ENCODE measurements around the gene TMEM117. TPM values are rescaled to one million over a fixed set of nuclear protein-coding genes. Genes with fewer than 3 reads are reported as not detected.
"Not testable (repeated sequence)": the region's sequence is repeated elsewhere in the genome, so short reads cannot be mapped to it uniquely, and the experiment has no call there.

Gene TMEM117
- total RNA-seq, 2 experiments from 2014 or later = 1.6 to 1.7 TPM

GRCh38 chr12:44029194-44029593 lies 193.3 kb downstream of the TMEM117 start:
- Mint-ChIP-seq H3K4me3 (no peak overlapping the region), H3K36me3 (ENCODE audit: low read depth) (no peaks in the 10 kb centered on the region), H3K9me3 (peaks cover 3% of the 10 kb centered on the region), H3K27ac (no peak overlapping the region), H3K27me3 (no peaks in the 10 kb centered on the region), H3K4me1 (no peaks in the 10 kb centered on the region)
- ChIA-PET CTCF (no interaction called here), POLR2A (no interaction called here)
- no peak for DNase-seq

- no peak overlapping the region for H3K4me3 Mint-ChIP-seq
- H3K27me3 Mint-ChIP-seq = no peaks in the 10 kb centered on the region
- POLR2A ChIA-PET = no interaction called here
- CTCF ChIA-PET = no interaction called here
- no peak for DNase-seq
- peaks cover 3% of the 10 kb centered on the region for H3K9me3 Mint-ChIP-seq
- H3K4me1 Mint-ChIP-seq = no peaks in the 10 kb centered on the region
- H3K36me3 Mint-ChIP-seq (ENCODE audit: low read depth) = no peaks in the 10 kb centered on the region
- H3K27ac Mint-ChIP-seq = no peak overlapping the region
Observed at GRCh38 chr12:44031472-44032185, 195.7 kb downstream of the TMEM117 start.

- Mint-ChIP-seq H3K27ac (no peak overlapping the region), H3K36me3 (ENCODE audit: low read depth) (no peaks in the 10 kb centered on the region), H3K4me1 (no peaks in the 10 kb centered on the region), H3K4me3 (no peak overlapping the region), H3K27me3 (no peaks in the 10 kb centered on the region), H3K9me3 (peaks cover 3% of the 10 kb centered on the region)
- CTCF ChIA-PET = no interaction called here
- no peak for DNase-seq
- POLR2A ChIA-PET = no interaction called here
Observed at GRCh38 chr12:44034906-44035305, 199.0 kb downstream of the TMEM117 start.

- no peak for DNase-seq
- CTCF ChIA-PET = no interaction called here
- H3K27me3 Mint-ChIP-seq = no peaks in the 10 kb centered on the region
- H3K4me1 Mint-ChIP-seq = no peaks in the 10 kb centered on the region
- H3K4me3 Mint-ChIP-seq = no peak overlapping the region
- POLR2A ChIA-PET = no interaction called here
- no peak overlapping the region for H3K27ac Mint-ChIP-seq
- H3K36me3 Mint-ChIP-seq (ENCODE audit: low read depth) = no peaks in the 10 kb centered on the region
- H3K9me3 Mint-ChIP-seq = no peaks in the 10 kb centered on the region
Observed at GRCh38 chr12:44036875-44037443, 201.1 kb downstream of the TMEM117 start.

GRCh38 chr12:44038411-44038810 lies 202.5 kb downstream of the TMEM117 start:
- H3K4me1 Mint-ChIP-seq = no peaks in the 10 kb centered on the region
- H3K9me3 Mint-ChIP-seq = no peaks in the 10 kb centered on the region
- no peaks in the 10 kb centered on the region for H3K36me3 Mint-ChIP-seq (ENCODE audit: low read depth)
- no peak for DNase-seq
- H3K27ac Mint-ChIP-seq = no peak overlapping the region
- no peak overlapping the region for H3K4me3 Mint-ChIP-seq
- H3K27me3 Mint-ChIP-seq = no peaks in the 10 kb centered on the region
- ChIA-PET POLR2A (no interaction called here), CTCF (no interaction called here)

- H3K27ac Mint-ChIP-seq; H3K4me1 Mint-ChIP-seq; POLR2A ChIA-PET; H3K9me3 Mint-ChIP-seq; H3K4me3 Mint-ChIP-seq; H3K27me3 Mint-ChIP-seq; CTCF ChIA-PET; DNase-seq; H3K36me3 Mint-ChIP-seq (ENCODE audit: low read depth): not testable (repeated sequence)
Observed at GRCh38 chr12:44044491-44044890, 208.6 kb downstream of the TMEM117 start.

GRCh38 chr12:44046732-44047417 lies 211.0 kb downstream of the TMEM117 start:
- CTCF ChIA-PET = no interaction called here
- H3K9me3 Mint-ChIP-seq = peaks cover 2% of the 10 kb centered on the region
- H3K36me3 Mint-ChIP-seq (ENCODE audit: low read depth) = no peaks in the 10 kb centered on the region
- H3K4me1 Mint-ChIP-seq = no peaks in the 10 kb centered on the region
- POLR2A ChIA-PET = no interaction called here
- no peak for DNase-seq
- no peak overlapping the region for H3K4me3 Mint-ChIP-seq
- no peaks in the 10 kb centered on the region for H3K27me3 Mint-ChIP-seq
- H3K27ac Mint-ChIP-seq = no peak overlapping the region

- Mint-ChIP-seq H3K36me3 (ENCODE audit: low read depth) (no peaks in the 10 kb centered on the region), H3K27ac (no peak overlapping the region), H3K27me3 (no peaks in the 10 kb centered on the region), H3K9me3 (no peaks in the 10 kb centered on the region), H3K4me3 (no peak overlapping the region), H3K4me1 (no peaks in the 10 kb centered on the region)
- ChIA-PET CTCF (no interaction called here), POLR2A (no interaction called here)
- DNase-seq = no peak
Observed at GRCh38 chr12:44052554-44052953, 216.7 kb downstream of the TMEM117 start.

GRCh38 chr12:44053549-44054127 lies 217.8 kb downstream of the TMEM117 start:
- POLR2A ChIA-PET = no interaction called here
- no peak overlapping the region for H3K27ac Mint-ChIP-seq
- H3K4me3 Mint-ChIP-seq = no peak overlapping the region
- no peaks in the 10 kb centered on the region for H3K36me3 Mint-ChIP-seq (ENCODE audit: low read depth)
- CTCF ChIA-PET = no interaction called here
- no peaks in the 10 kb centered on the region for H3K27me3 Mint-ChIP-seq
- DNase-seq = no peak
- H3K9me3 Mint-ChIP-seq = no peaks in the 10 kb centered on the region
- H3K4me1 Mint-ChIP-seq = no peaks in the 10 kb centered on the region

GRCh38 chr12:44054281-44054680 lies 218.4 kb downstream of the TMEM117 start:
- H3K9me3 Mint-ChIP-seq = no peaks in the 10 kb centered on the region
- CTCF ChIA-PET = no interaction called here
- H3K27me3 Mint-ChIP-seq = no peaks in the 10 kb centered on the region
- H3K36me3 Mint-ChIP-seq (ENCODE audit: low read depth) = no peaks in the 10 kb centered on the region
- no peak overlapping the region for H3K27ac Mint-ChIP-seq
- no peak overlapping the region for H3K4me3 Mint-ChIP-seq
- POLR2A ChIA-PET = no interaction called here
- DNase-seq = no peak
- no peaks in the 10 kb centered on the region for H3K4me1 Mint-ChIP-seq

GRCh38 chr12:44058366-44058765 lies 222.5 kb downstream of the TMEM117 start:
- no peak overlapping the region for H3K27ac Mint-ChIP-seq
- no peaks in the 10 kb centered on the region for H3K4me1 Mint-ChIP-seq
- no peak overlapping the region for H3K4me3 Mint-ChIP-seq
- POLR2A ChIA-PET = no interaction called here
- no peaks in the 10 kb centered on the region for H3K36me3 Mint-ChIP-seq (ENCODE audit: low read depth)
- no peaks in the 10 kb centered on the region for H3K27me3 Mint-ChIP-seq
- H3K9me3 Mint-ChIP-seq = no peaks in the 10 kb centered on the region
- CTCF ChIA-PET = no interaction called here
- no peak for DNase-seq

GRCh38 chr12:44059476-44059875 lies 223.6 kb downstream of the TMEM117 start:
- H3K4me3 Mint-ChIP-seq = no peak overlapping the region
- H3K27me3 Mint-ChIP-seq = no peaks in the 10 kb centered on the region
- no peaks in the 10 kb centered on the region for H3K36me3 Mint-ChIP-seq (ENCODE audit: low read depth)
- H3K27ac Mint-ChIP-seq = no peak overlapping the region
- DNase-seq = no peak
- ChIA-PET POLR2A (no interaction called here), CTCF (no interaction called here)
- no peaks in the 10 kb centered on the region for H3K4me1 Mint-ChIP-seq
- H3K9me3 Mint-ChIP-seq = no peaks in the 10 kb centered on the region

GRCh38 chr12:44063671-44064070 lies 227.8 kb downstream of the TMEM117 start:
- Mint-ChIP-seq H3K4me3 (no peak overlapping the region), H3K27me3 (no peaks in the 10 kb centered on the region), H3K4me1 (no peaks in the 10 kb centered on the region), H3K27ac (no peak overlapping the region), H3K9me3 (no peaks in the 10 kb centered on the region), H3K36me3 (ENCODE audit: low read depth) (no peaks in the 10 kb centered on the region)
- CTCF ChIA-PET = no interaction called here
- no peak for DNase-seq
- POLR2A ChIA-PET = no interaction called here

- H3K4me3 Mint-ChIP-seq = no peak overlapping the region
- CTCF ChIA-PET = no interaction called here
- H3K4me1 Mint-ChIP-seq = no peaks in the 10 kb centered on the region
- H3K9me3 Mint-ChIP-seq = no peaks in the 10 kb centered on the region
- POLR2A ChIA-PET = no interaction called here
- H3K27ac Mint-ChIP-seq = no peak overlapping the region
- no peak for DNase-seq
- no peaks in the 10 kb centered on the region for H3K27me3 Mint-ChIP-seq
- no peaks in the 10 kb centered on the region for H3K36me3 Mint-ChIP-seq (ENCODE audit: low read depth)
Observed at GRCh38 chr12:44076871-44077270, 241.0 kb downstream of the TMEM117 start.
